Measurements from ENCODE around the gene TBPL2.
A peak's percentile ranks its signal among the peaks of the same experiment; 100 is the strongest.
"Not testable (repeated sequence)": the region's sequence is repeated elsewhere in the genome, so short reads cannot be mapped to it uniquely, and the experiment has no call there.

Gene TBPL2

DNA sequence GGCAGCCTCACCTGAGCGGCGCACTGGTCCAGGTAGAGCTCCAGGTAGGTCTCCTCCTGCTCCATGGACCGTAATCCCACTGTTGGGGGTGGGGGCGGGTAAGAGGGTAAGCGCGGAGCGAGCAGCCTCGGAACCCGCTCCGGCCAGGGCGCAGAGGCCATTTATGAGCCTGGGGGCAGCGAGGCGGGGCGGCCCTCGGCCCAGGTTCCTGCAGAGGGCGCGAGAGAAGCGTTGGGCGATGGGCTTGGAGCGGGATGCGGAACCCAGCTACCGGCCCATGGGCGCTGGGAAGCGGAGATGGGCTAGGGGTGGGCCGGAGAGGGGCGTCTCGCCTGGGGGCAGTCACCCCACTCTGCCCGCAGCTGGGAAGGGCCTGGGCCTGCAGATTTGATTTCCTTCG is at the start of gene TBPL2:
TBPL2 (minus strand) TSS at position 232 of the 400 bp plus-strand sequence; CDS start at position 65, 167 bp downstream.
- no peak within 1 kb of the TSS for H3K27ac ChIP-seq
- DNase-seq (ENCODE audit: low read depth, low spot score), result no peak

DNA sequence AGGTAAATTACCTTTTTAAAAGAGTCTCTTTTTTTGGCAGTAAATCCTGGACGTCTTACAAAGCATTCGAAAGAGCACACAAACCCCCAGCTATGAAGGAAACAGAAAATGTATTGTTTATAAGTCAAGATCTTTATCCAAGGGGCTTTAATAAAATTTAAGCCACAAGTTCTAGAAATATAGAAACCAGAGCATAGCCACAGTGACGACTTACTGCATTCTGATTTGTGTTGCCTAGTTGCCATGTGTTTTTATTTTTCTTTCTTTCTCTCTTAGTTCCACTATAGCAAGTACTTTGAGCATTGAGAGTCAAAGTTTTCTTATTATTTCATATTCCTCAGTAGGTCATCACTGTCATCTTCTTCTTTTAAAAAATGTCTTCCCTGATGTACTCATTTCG is 47.8 kb upstream of the TBPL2 start:
- DNase-seq (ENCODE audit: low read depth, low spot score), result no peak
- no peak overlapping the region for H3K27ac ChIP-seq

GRCh38 chr14:55482936-55483605 is 42.7 kb upstream of the TBPL2 start:
- no peak overlapping the region for H3K27ac ChIP-seq
- no peak for DNase-seq (ENCODE audit: low read depth, low spot score)

GRCh38 chr14:55481769-55482168 is 41.4 kb upstream of the TBPL2 start:
- DNase-seq (ENCODE audit: low read depth, low spot score), result no peak

GRCh38 chr14:55477680-55478079 is 37.3 kb upstream of the TBPL2 start:
- no peak for DNase-seq (ENCODE audit: low read depth, low spot score)

More at GRCh38 chr14:55481769-55482168, 41.4 kb upstream of the TBPL2 start:
- no peak overlapping the region for H3K27ac ChIP-seq

DNA sequence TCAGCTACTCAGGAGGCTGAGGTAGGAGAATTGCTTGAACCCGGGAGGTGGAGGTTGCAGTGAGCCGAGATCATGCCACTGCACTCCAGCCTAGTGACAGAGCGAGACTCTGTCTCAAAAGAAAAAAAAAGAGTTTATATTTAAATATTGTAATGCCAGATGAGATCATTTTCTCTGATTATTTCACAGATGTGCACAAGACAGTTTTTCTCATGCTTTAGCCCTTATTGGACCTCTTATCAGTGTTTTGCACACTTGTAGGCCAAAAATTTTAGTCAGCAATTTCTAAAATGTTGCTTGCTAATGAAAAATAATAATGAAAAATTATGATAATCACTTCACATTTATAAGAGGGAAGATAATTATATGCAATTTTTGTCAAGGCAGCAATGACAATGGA is 36.0 kb upstream of the TBPL2 start:
- DNase-seq (ENCODE audit: low read depth, low spot score); H3K27ac ChIP-seq: not testable (repeated sequence)

More at GRCh38 chr14:55477680-55478079, 37.3 kb upstream of the TBPL2 start:
- no peak overlapping the region for H3K27ac ChIP-seq

DNA sequence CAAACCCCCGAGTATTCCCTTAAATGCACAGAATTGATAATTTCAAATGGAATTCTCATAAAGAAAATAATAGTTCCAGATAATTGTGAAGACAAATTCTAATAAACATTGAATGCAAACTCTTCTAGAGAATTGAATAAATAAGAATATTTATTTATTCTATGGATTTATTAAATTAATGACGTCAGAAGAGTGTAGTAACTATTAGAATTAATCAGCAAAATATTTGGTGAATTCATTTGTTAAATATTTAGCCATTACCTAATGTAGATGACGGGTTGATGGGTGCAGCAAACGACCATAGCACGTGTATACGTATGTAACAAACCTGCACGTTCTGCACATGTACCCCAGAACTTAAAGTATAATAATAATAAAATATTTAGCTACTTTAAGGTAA is 33.4 kb upstream of the TBPL2 start:
- no peak for DNase-seq (ENCODE audit: low read depth, low spot score)
- H3K27ac ChIP-seq, result no peak overlapping the region

GRCh38 chr14:55470025-55470424 is 29.6 kb upstream of the TBPL2 start:
- DNase-seq (ENCODE audit: low read depth, low spot score), result no peak
- no peak overlapping the region for H3K27ac ChIP-seq

- DNase-seq (ENCODE audit: low read depth, low spot score), result no peak
- no peak overlapping the region for H3K27ac ChIP-seq
Observed at GRCh38 chr14:55467307-55467706, 26.9 kb upstream of the TBPL2 start.

DNA sequence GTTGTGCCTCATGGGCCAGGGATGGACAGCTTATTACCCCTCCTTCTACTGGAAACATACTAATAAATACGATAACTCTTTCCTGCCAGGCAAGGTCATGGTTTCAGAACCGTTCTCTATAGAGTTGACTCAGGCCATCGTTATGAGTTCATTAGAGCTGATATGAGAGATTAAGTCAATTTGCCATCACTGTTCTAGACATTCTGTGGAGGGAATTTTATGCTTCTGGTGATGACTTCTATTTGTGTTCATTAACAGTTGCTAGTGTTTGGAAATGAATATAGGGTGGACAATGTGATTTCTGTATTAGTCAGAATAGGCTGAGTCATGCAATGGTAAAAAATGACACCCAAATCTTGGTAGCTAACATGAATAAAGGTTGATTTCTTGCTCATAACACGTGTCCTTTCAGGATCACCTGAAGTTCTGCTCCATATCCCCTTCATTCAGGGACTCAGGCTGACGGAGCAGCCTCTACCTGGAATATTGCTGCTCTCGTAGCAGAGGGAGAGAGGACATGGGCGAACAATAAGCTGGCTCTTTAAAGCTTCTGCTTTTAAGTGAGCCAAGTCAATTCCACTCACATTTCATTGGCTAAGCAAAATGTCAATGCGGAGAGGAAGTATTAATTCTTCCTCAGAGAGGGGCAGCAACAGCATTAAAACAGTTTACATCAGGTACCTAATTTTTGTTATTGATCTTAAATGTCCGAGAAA is 18.5 kb upstream of the TBPL2 start:
- H3K27ac ChIP-seq, result no peak overlapping the region
- DNase-seq (ENCODE audit: low read depth, low spot score), result no peak

DNA sequence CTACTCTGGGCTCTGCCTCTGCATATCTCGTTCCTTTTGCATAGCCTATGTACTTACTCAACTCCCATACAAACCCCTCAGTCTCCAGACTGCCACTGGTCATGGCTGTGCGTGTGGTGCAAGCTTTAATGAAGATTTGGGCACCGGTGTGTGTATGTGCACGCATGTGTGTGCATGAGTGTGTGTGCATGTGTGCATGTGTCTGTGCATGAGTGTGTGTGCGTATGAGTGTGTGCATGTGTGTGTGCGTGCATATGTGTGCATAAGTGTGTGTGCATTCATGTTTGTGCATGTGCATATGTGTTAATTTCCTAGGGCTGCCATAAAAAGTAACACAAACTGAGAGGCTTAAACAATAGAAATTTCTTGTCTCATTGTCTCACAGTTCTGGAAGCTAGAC is 17.1 kb upstream of the TBPL2 start:
- no peak overlapping the region for H3K27ac ChIP-seq

GRCh38 chr14:55456411-55456810 is 16.0 kb upstream of the TBPL2 start:
- H3K27ac ChIP-seq, result not testable (repeated sequence)

More for the DNA sequence above, 17.1 kb upstream of the TBPL2 start:
- DNase-seq (ENCODE audit: low read depth, low spot score), result no peak

DNA sequence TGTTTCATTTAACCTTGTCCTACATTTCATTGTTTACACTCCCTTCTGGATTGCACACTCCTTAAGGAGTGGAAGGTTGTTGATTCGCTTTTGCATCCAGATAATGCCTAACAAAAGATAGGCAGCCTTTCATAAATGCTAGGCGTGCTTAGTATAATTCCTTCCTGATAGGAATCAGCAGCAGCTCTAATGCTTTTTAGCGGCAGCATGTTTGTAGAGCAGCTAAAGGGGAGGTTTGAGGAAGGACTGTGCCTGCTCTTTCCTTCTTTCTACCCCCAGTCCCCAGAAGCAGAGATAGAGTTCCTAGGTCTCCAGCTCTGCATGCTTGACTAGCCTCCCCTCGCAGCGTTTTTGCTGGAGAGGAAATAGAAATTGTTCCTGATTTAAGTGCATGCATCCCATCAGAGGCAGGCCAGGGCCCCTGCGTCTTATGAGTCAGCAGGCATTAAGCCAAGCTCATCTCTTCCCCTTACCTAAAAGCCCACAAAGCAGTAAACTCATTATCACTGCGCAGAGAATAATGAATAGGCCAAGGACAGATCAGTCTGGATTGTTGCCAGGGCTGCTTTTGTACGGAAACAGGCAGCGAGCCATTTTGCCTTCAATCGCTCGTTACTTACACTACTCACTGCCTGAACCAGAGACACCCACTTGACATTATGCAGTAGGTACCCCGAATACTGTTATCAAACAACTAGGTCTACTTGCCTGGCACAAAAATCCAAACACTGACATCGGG is 14.0 kb upstream of the TBPL2 start:
- no peak overlapping the region for H3K27ac ChIP-seq
- DNase-seq (ENCODE audit: low read depth, low spot score), result no peak

More at GRCh38 chr14:55456411-55456810, 16.0 kb upstream of the TBPL2 start:
- not testable (repeated sequence) for DNase-seq (ENCODE audit: low read depth, low spot score)

DNA sequence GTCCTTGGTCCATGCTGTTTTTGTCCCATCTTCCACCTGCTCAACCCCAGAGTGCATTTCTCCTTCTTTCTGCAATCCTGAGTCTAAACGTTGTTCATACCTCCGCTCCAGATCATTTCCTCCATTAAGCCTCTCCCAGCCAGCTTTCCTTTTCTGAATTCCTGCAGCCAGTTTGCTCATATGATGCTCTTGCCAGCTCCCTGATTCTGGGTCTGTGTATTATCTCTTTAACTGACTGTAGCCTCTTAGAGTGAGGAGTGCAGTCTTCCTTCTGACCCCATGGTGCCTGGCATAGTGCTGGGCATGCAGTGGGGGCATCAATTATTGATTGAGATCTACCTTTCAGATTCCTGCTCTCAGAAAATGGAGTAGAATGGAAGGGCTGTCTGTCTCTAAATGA is 11.5 kb upstream of the TBPL2 start:
- DNase-seq (ENCODE audit: low read depth, low spot score), result no peak
- H3K27ac ChIP-seq, result no peak overlapping the region

- H3K27ac ChIP-seq, result no peak overlapping the region
- DNase-seq (ENCODE audit: low read depth, low spot score), result no peak
Observed at GRCh38 chr14:55451398-55451797, 11.0 kb upstream of the TBPL2 start.

GRCh38 chr14:55450987-55451386 is 10.6 kb upstream of the TBPL2 start:
- no peak overlapping the region for H3K27ac ChIP-seq
- DNase-seq (ENCODE audit: low read depth, low spot score), result no peak

- no peak overlapping the region for H3K27ac ChIP-seq
- no peak for DNase-seq (ENCODE audit: low read depth, low spot score)
Observed at GRCh38 chr14:55450539-55450938, 10.1 kb upstream of the TBPL2 start.

DNA sequence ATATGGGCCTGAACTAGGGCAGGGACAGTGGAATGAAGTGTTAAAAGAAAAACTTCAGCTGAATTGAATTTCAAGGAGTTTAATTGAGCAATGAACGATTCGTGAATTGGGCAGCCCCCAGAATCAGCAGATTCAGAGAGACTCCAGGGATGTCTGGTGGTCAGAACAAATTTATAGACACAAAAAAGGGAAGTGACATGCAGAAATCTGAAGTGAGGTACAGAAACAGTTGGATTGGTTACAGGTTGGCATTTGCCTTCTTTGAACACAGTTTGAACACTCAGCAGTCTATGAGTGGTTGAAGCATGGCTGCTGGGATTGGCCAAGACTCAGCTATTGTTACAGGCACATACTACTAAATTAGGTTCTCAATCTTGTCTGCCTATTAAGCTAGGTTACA is 9.7 kb upstream of the TBPL2 start:
- no peak overlapping the region for H3K27ac ChIP-seq
- no peak for DNase-seq (ENCODE audit: low read depth, low spot score)

GRCh38 chr14:55449116-55449515 is 8.7 kb upstream of the TBPL2 start:
- DNase-seq (ENCODE audit: low read depth, low spot score), result no peak
- H3K27ac ChIP-seq, result no peak overlapping the region

DNA sequence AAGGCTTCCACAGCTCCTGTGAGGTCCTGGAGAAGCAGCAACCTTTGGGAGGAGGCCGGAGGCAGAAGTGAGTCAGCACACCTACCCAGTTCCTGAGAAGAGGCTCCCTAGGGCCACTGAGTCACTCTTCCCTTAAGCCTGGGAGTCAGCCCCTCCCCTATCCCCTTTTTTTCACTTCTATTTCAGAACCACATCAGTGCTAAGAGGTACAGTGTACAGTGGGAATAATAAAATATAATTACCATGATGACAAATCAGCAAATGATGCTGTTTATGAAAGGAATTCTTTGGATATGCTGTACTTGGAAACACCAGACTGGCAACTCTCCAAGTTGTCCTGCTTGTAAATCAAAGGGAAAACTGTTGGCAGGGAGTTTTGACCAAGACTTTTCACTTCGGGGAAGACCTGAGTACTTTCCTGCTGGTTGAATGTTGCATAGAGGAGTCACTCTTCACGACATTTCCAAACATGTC is 7.8 kb upstream of the TBPL2 start:
- DNase-seq (ENCODE audit: low read depth, low spot score), result peak; percentile 84
- peak overlapping the region; percentile 60 for H3K27ac ChIP-seq

- H3K27ac ChIP-seq, result peak overlapping the region; percentile 60
- no peak for DNase-seq (ENCODE audit: low read depth, low spot score)
Observed at GRCh38 chr14:55446833-55447232, 6.4 kb upstream of the TBPL2 start.
